Esophagus squamous epithelium (tissue), 4 donors: ENCODE data around the gene FTCD.

Experiments used
- POLR2A ChIP-seq, 4 donors: fragments of 450-650 bp; IDR thresholded peaks; one replicate each; pipeline ENCODE4 v1.6.1; 2017; ENCODE audit warnings: antibody characterized with exemption in 4 of 4, mild to moderate bottlenecking in 4 of 4, moderate library complexity in 3 of 4
- TF ChIP-seq, protein P1 (sequence below), 6 experiments: fragments of 450-650 bp in 4 of 6; fragments of 200-600 bp in 2 of 6; sonication (generic) in 2 of 6; IDR thresholded peaks; one replicate each; pipeline ENCODE4 v1.5.1; 2016 to 2019; ENCODE audit warnings: antibody characterized with exemption in 6 of 6, mild to moderate bottlenecking in 4 of 6, moderate library complexity in 4 of 6

DNA sequence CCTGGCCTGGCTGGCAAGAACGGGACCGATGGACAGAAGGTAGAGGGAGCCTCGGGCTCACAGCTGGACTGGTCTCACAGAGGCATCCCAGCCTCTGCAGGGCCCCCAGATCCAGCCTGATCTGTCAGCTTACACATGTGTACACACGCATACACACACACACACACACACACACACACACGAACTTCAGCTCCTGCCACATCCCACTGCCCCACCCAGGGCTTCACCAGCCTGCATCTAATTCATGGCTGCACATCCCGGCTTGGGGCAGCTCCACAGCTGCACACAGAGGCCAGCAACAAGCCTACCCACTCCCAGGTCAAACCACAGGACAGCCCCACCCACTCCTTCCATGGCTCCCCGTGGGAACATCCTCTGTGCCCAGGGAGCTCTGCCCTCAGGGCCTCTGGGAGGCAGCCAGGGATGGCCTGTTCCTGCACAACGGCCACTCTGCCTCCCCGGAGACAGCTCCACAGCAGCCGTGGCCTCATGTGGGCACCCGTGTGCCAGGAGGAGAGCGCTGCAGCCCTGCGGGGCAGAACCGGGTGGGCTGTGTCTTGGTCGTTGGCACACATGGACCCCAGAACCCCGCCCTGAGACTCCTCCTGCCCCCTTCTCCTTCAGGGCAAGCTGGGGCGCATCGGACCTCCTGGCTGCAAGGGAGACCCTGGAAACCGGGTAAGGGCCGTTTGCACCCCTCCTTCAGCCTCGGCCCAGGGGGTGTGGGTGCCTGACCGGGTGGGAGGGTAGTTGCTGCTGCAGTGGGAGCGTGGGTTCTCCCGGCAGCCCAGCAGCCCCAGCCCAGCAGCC lies 38.4 kb downstream of the FTCD start:
- TF ChIP-seq, protein P1, sequence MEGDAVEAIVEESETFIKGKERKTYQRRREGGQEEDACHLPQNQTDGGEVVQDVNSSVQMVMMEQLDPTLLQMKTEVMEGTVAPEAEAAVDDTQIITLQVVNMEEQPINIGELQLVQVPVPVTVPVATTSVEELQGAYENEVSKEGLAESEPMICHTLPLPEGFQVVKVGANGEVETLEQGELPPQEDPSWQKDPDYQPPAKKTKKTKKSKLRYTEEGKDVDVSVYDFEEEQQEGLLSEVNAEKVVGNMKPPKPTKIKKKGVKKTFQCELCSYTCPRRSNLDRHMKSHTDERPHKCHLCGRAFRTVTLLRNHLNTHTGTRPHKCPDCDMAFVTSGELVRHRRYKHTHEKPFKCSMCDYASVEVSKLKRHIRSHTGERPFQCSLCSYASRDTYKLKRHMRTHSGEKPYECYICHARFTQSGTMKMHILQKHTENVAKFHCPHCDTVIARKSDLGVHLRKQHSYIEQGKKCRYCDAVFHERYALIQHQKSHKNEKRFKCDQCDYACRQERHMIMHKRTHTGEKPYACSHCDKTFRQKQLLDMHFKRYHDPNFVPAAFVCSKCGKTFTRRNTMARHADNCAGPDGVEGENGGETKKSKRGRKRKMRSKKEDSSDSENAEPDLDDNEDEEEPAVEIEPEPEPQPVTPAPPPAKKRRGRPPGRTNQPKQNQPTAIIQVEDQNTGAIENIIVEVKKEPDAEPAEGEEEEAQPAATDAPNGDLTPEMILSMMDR (IDR thresholded peaks at IDR 0.05), result no peak
- no peak for TF ChIP-seq POLR2A (IDR thresholded peaks at IDR 0.05)
